Measurements from ENCODE around the gene MORC2. TPM values are rescaled to one million over a fixed set of nuclear protein-coding genes. Genes with fewer than 3 reads are reported as not detected.

Gene MORC2
- total RNA-seq, 1 experiment from 2014 or later, result 38.8 TPM

- TF ChIP-seq CTCF (IDR thresholded peaks at IDR 0.05; ENCODE audit: unreplicated experiment), result no peak
- CTCF ChIA-PET, result no interaction called here
- DNase-seq, result no peak
- Mint-ChIP-seq H3K4me3 (ENCODE audit: low read depth, unreplicated experiment) (no peak overlapping the region), H3K27me3 (ENCODE audit: unreplicated experiment) (no peaks in the 10 kb centered on the region), H3K36me3 (ENCODE audit: insufficient read depth, unreplicated experiment) (no peaks in the 10 kb centered on the region), H3K9me3 (ENCODE audit: low read depth, unreplicated experiment) (no peaks in the 10 kb centered on the region), H3K27ac (ENCODE audit: unreplicated experiment) (no peak overlapping the region), H3K4me1 (ENCODE audit: low read depth, unreplicated experiment) (no peaks in the 10 kb centered on the region)
- no TSS peak for BruUV-seq (replicated peaks)
- intact Hi-C loops (cut with micrococcal nuclease; ENCODE audit: unreplicated experiment), result no loop called here
Observed at GRCh38 chr22:30876915-30877553, 91.5 kb downstream of the MORC2 start.

- H3K4me1 Mint-ChIP-seq (ENCODE audit: low read depth, unreplicated experiment), result no peaks in the 10 kb centered on the region
- no TSS peak for BruUV-seq (replicated peaks)
- CTCF ChIA-PET, result no interaction called here
- H3K27me3 Mint-ChIP-seq (ENCODE audit: unreplicated experiment), result no peaks in the 10 kb centered on the region
- DNase-seq, result no peak
- no peak for TF ChIP-seq CTCF (IDR thresholded peaks at IDR 0.05; ENCODE audit: unreplicated experiment)
- no peak overlapping the region for H3K27ac Mint-ChIP-seq (ENCODE audit: unreplicated experiment)
- H3K9me3 Mint-ChIP-seq (ENCODE audit: low read depth, unreplicated experiment), result no peaks in the 10 kb centered on the region
- intact Hi-C loops (cut with micrococcal nuclease; ENCODE audit: unreplicated experiment), result no loop called here
- H3K36me3 Mint-ChIP-seq (ENCODE audit: insufficient read depth, unreplicated experiment), result no peaks in the 10 kb centered on the region
- no peak overlapping the region for H3K4me3 Mint-ChIP-seq (ENCODE audit: low read depth, unreplicated experiment)
Observed at GRCh38 chr22:30876221-30876751, 92.3 kb downstream of the MORC2 start.

GRCh38 chr22:30875481-30876215 lies 92.9 kb downstream of the MORC2 start:
- H3K9me3 Mint-ChIP-seq (ENCODE audit: low read depth, unreplicated experiment), result no peaks in the 10 kb centered on the region
- H3K27ac Mint-ChIP-seq (ENCODE audit: unreplicated experiment), result no peak overlapping the region
- no peaks in the 10 kb centered on the region for H3K4me1 Mint-ChIP-seq (ENCODE audit: low read depth, unreplicated experiment)
- no TSS peak for BruUV-seq (replicated peaks)
- CTCF ChIA-PET, result no interaction called here
- TF ChIP-seq CTCF (IDR thresholded peaks at IDR 0.05; ENCODE audit: unreplicated experiment), result no peak
- DNase-seq, result no peak
- no peaks in the 10 kb centered on the region for H3K36me3 Mint-ChIP-seq (ENCODE audit: insufficient read depth, unreplicated experiment)
- intact Hi-C loops (cut with micrococcal nuclease; ENCODE audit: unreplicated experiment), result no loop called here
- no peaks in the 10 kb centered on the region for H3K27me3 Mint-ChIP-seq (ENCODE audit: unreplicated experiment)
- no peak overlapping the region for H3K4me3 Mint-ChIP-seq (ENCODE audit: low read depth, unreplicated experiment)

Other genes starting within 250 kb of the MORC2 start
- gene TUG1, start 491 bp upstream of the MORC2 start, total RNA-seq (2022), result 122 and 125 TPM in 2 replicates
- gene SMTN, start 112.5 kb upstream of the MORC2 start, total RNA-seq (2022), result 59.7 and 61.0 TPM in 2 replicates
- 2.5 TPM in 1 of 2 replicates, not detected in the other for gene SELENOM, start 138.8 kb upstream of the MORC2 start, total RNA-seq (2022)
- gene INPP5J, start 154.2 kb upstream of the MORC2 start, total RNA-seq (2022), result 4.1 and 4.2 TPM in 2 replicates
- not detected in 2 replicates for gene PLA2G3, start 171.7 kb upstream of the MORC2 start, total RNA-seq (2022)
- 19.5 and 20.2 TPM in 2 replicates for gene RNF185, start 191.4 kb upstream of the MORC2 start, total RNA-seq (2022)
- gene LIMK2, start 243.5 kb upstream of the MORC2 start, total RNA-seq (2022), result 59.9 and 60.7 TPM in 2 replicates

Measured in Calu3 (cell line).